GM13976 (cell line): ENCODE data around the gene ADAMTS16.

Source experiments
- DNase-seq: peaks from one replicate; pipeline ENCODE4 v3.0.0; 2012; ENCODE audit warnings: low spot score
- CTCF ChIP-seq: IDR thresholded peaks from 2 replicates; pipeline ENCODE4 v1.5.1; 2012; ENCODE audit warnings: borderline replicate concordance, mild to moderate bottlenecking; ENCODE audit not compliant: insufficient read depth; ENCODE audit errors: extremely low read depth, missing control alignments, control extremely low read depth
- in situ Hi-C: fragments of 300-500 bp; cut with MboI; formaldehyde crosslinking; loops from one replicate; pipeline ENCODE4 v1.12.0; 2022; ENCODE audit warnings: low sequenced_read_pairs, mixed read lengths, inconsistent platforms; ENCODE audit not compliant: unreplicated experiment

ADAMTS16 gene

GRCh38 chr5:5209089-5209488 is 69.0 kb downstream of the ADAMTS16 start:
- DNase-seq: no peak
- in situ Hi-C loops: no loop called here
- no peak for TF ChIP-seq CTCF

- in situ Hi-C loops: no loop called here
- no peak for DNase-seq
- no peak for TF ChIP-seq CTCF
Measured at GRCh38 chr5:5209510-5210286, 69.6 kb downstream of the ADAMTS16 start.

- TF ChIP-seq CTCF: no peak
- in situ Hi-C loops: no loop called here
Measured at GRCh38 chr5:5217371-5217770, 77.2 kb downstream of the ADAMTS16 start.

GRCh38 chr5:5218396-5218795 is 78.3 kb downstream of the ADAMTS16 start:
- DNase-seq: no peak
- in situ Hi-C loops: no loop called here
- TF ChIP-seq CTCF: no peak

More at GRCh38 chr5:5217371-5217770, 77.2 kb downstream of the ADAMTS16 start:
- DNase-seq: no peak

GRCh38 chr5:5219541-5219940 is 79.4 kb downstream of the ADAMTS16 start:
- in situ Hi-C loops: no loop called here
- DNase-seq: no peak
- TF ChIP-seq CTCF: no peak

GRCh38 chr5:5220901-5221631 is 80.9 kb downstream of the ADAMTS16 start:
- DNase-seq: no peak
- no peak for TF ChIP-seq CTCF

More at GRCh38 chr5:5220901-5221631, 80.9 kb downstream of the ADAMTS16 start:
- in situ Hi-C loops: no loop called here
